Testis (tissue), 2 donors: ENCODE measurements around the gene COQ8A.

Source experiments
- POLR2A ChIP-seq: fragments of 450-650 bp; IDR thresholded peaks from one replicate; pipeline ENCODE4 v1.6.1; 2017; ENCODE audit warnings: antibody characterized with exemption, mild to moderate bottlenecking, moderate library complexity
- TF ChIP-seq, protein P1 (sequence below), 3 experiments: fragments of 450-650 bp in 2 of 3; fragments of 200-600 bp in 1 of 3; sonication (generic) in 1 of 3; IDR thresholded peaks; one replicate each; pipeline ENCODE4 v1.5.1; 2016 to 2019; ENCODE audit warnings: antibody characterized with exemption in 3 of 3, mild to moderate bottlenecking in 2 of 3, moderate library complexity in 1 of 3

GRCh38 chr1:227006226-227006796 is 66.2 kb downstream of the COQ8A start:
- TF ChIP-seq, protein P1, sequence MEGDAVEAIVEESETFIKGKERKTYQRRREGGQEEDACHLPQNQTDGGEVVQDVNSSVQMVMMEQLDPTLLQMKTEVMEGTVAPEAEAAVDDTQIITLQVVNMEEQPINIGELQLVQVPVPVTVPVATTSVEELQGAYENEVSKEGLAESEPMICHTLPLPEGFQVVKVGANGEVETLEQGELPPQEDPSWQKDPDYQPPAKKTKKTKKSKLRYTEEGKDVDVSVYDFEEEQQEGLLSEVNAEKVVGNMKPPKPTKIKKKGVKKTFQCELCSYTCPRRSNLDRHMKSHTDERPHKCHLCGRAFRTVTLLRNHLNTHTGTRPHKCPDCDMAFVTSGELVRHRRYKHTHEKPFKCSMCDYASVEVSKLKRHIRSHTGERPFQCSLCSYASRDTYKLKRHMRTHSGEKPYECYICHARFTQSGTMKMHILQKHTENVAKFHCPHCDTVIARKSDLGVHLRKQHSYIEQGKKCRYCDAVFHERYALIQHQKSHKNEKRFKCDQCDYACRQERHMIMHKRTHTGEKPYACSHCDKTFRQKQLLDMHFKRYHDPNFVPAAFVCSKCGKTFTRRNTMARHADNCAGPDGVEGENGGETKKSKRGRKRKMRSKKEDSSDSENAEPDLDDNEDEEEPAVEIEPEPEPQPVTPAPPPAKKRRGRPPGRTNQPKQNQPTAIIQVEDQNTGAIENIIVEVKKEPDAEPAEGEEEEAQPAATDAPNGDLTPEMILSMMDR (IDR thresholded peaks at IDR 0.05) = no peak
- no peak for TF ChIP-seq POLR2A
